Neural cell (in vitro differentiated cells): Measurements from ENCODE around the gene SYNJ2BP.

ENCODE experiments used
- CTCF ChIP-seq: fragments of 450-650 bp; IDR thresholded peaks from 2 replicates; pipeline ENCODE4 v1.5.1; 2014; ENCODE audit warnings: antibody characterized with exemption, mild to moderate bottlenecking, moderate library complexity; ENCODE audit not compliant: poor library complexity, severe bottlenecking
- EP300 ChIP-seq: fragments of 450-650 bp; conservative IDR thresholded peaks from 2 replicates; pipeline ENCODE4 v1.6.1; 2014; ENCODE audit warnings: antibody characterized with exemption, mild to moderate bottlenecking, moderate library complexity; ENCODE audit not compliant: poor library complexity, severe bottlenecking
- EZH2 ChIP-seq: fragments of 200-600, 300-800 bp; shearing (Covaris generic), sonication (generic); IDR thresholded peaks from 2 replicates; pipeline ENCODE4 v1.6.1; 2014; ENCODE audit warnings: antibody characterized with exemption, low read length, borderline replicate concordance, mild to moderate bottlenecking; ENCODE audit not compliant: insufficient read depth, poor library complexity, severe bottlenecking
- POLR2AphosphoS5 ChIP-seq: IDR thresholded peaks from 2 replicates; pipeline ENCODE4 v1.6.1; 2012

GRCh38 chr14:70380824-70381223 lies 36.1 kb downstream of the SYNJ2BP start:
- TF ChIP-seq CTCF (no peak), POLR2AphosphoS5 (no peak), EZH2 (no peak), EP300 (no peak)
